ENCODE results near the gene ASPSCR1. TPM values are rescaled to one million over a fixed set of nuclear protein-coding genes. Genes with fewer than 3 reads are reported as not detected.

ASPSCR1 gene
- total RNA-seq, 1 experiment from 2014 or later: 54.9 TPM

Other genes with a start within 250 kb of the ASPSCR1 start
- not detected in 2 replicates for gene GCGR, start 173.5 kb upstream of the ASPSCR1 start, total RNA-seq (2021)
- 53.8 and 84.0 TPM in 2 replicates for gene MCRIP1, start 144.3 kb upstream of the ASPSCR1 start, total RNA-seq (2021)
- not detected in 2 replicates for gene PPP1R27, start 142.6 kb upstream of the ASPSCR1 start, total RNA-seq (2021)
- 636 and 782 TPM in 2 replicates for gene P4HB, start 117.1 kb upstream of the ASPSCR1 start, total RNA-seq (2021)
- gene ARHGDIA, start 106.3 kb upstream of the ASPSCR1 start, total RNA-seq (2021): 242 and 309 TPM in 2 replicates
- 138 and 156 TPM in 2 replicates for gene ALYREF, start 86.0 kb upstream of the ASPSCR1 start, total RNA-seq (2021)
- gene ANAPC11, start 85.9 kb upstream of the ASPSCR1 start, total RNA-seq (2021): 187 and 256 TPM in 2 replicates
- gene NPB, start 75.4 kb upstream of the ASPSCR1 start, total RNA-seq (2021): 0.83 and 1.1 TPM in 2 replicates
- gene PCYT2, start 66.2 kb upstream of the ASPSCR1 start, total RNA-seq (2021): 54.7 and 82.2 TPM in 2 replicates
- 78.3 and 98.5 TPM in 2 replicates for gene SIRT7, start 59.5 kb upstream of the ASPSCR1 start, total RNA-seq (2021)
- gene MAFG, start 49.9 kb upstream of the ASPSCR1 start, total RNA-seq (2021): 79.5 and 85.9 TPM in 2 replicates
- 88.9 and 120 TPM in 2 replicates for gene PYCR1, start 40.3 kb upstream of the ASPSCR1 start, total RNA-seq (2021)
- gene MYADML2, start 30.4 kb upstream of the ASPSCR1 start, total RNA-seq (2021): not detected in 2 replicates
- 0.33 TPM in 1 of 2 replicates, not detected in the other for gene NOTUM, start 16.4 kb upstream of the ASPSCR1 start, total RNA-seq (2021)
- 115 and 132 TPM in 2 replicates for gene CENPX, start 45.2 kb downstream of the ASPSCR1 start, total RNA-seq (2021)
- gene LRRC45, start 45.7 kb downstream of the ASPSCR1 start, total RNA-seq (2021): 41.5 and 42.6 TPM in 2 replicates
- 32.3 and 41.6 TPM in 2 replicates for gene RAC3, start 54.0 kb downstream of the ASPSCR1 start, total RNA-seq (2021)
- 120 and 129 TPM in 2 replicates for gene DCXR, start 60.1 kb downstream of the ASPSCR1 start, total RNA-seq (2021)
- 40.4 and 49.1 TPM in 2 replicates for gene RFNG, start 74.2 kb downstream of the ASPSCR1 start, total RNA-seq (2021)
- gene GPS1, start 74.3 kb downstream of the ASPSCR1 start, total RNA-seq (2021): 121 and 124 TPM in 2 replicates
- gene DUS1L, start 88.2 kb downstream of the ASPSCR1 start, total RNA-seq (2021): 138 and 175 TPM in 2 replicates
- 455 and 658 TPM in 2 replicates for gene FASN, start 120.6 kb downstream of the ASPSCR1 start, total RNA-seq (2021)
- 138 and 140 TPM in 2 replicates for gene CCDC57, start 235.2 kb downstream of the ASPSCR1 start, total RNA-seq (2021)